Mesenchymal stem cell (in vitro differentiated cells and primary cell): ENCODE data around the gene COL4A4.
A peak's percentile ranks its signal among the peaks of the same experiment; 100 is the strongest.

Experiments used
- DNase-seq: peaks from one replicate; pipeline ENCODE4 v3.0.0-alpha.2; 2013
- H2AFZ ChIP-seq: one replicate; pipeline ENCODE4 v1.6.1; 2013; ENCODE audit warnings: low read depth, mild to moderate bottlenecking, control low read depth, inconsistent platforms, low read length, moderate library complexity
- H2AK5ac ChIP-seq: 2 replicates; pipeline ENCODE4 v1.6.1; 2013; ENCODE audit warnings: low read length, moderate library complexity, mild to moderate bottlenecking, inconsistent platforms; ENCODE audit not compliant: severe bottlenecking
- H2BK120ac ChIP-seq: one replicate; pipeline ENCODE4 v1.6.1; 2013; ENCODE audit warnings: low read depth, mild to moderate bottlenecking, inconsistent platforms, low read length, moderate library complexity
- H2BK12ac ChIP-seq, 2 experiments: one replicate each; pipeline ENCODE4 v1.6.1; 2013; ENCODE audit warnings: inconsistent platforms in 2 of 2, low read length in 2 of 2, mild to moderate bottlenecking in 2 of 2, moderate library complexity in 2 of 2, control low read depth in 1 of 2
- H2BK15ac ChIP-seq: one replicate; pipeline ENCODE4 v1.6.1; 2013; ENCODE audit warnings: mild to moderate bottlenecking, low read depth, inconsistent platforms; ENCODE audit not compliant: poor library complexity, severe bottlenecking
- H2BK5ac ChIP-seq: 2 replicates; pipeline ENCODE4 v1.6.1; 2013; ENCODE audit warnings: low read depth, mild to moderate bottlenecking, low read length, control low read depth, inconsistent platforms; ENCODE audit not compliant: poor library complexity, severe bottlenecking
- H3K14ac ChIP-seq, 2 experiments: one replicate each; pipeline ENCODE4 v1.6.1; 2013; ENCODE audit warnings: inconsistent platforms in 2 of 2, low read length in 2 of 2, control low read depth in 1 of 2, mild to moderate bottlenecking in 1 of 2, moderate library complexity in 1 of 2
- H3K18ac ChIP-seq, 2 experiments: one replicate each; pipeline ENCODE4 v1.6.1; 2013; ENCODE audit warnings: inconsistent platforms in 2 of 2, low read length in 2 of 2, control low read depth in 1 of 2, low read depth in 1 of 2, mild to moderate bottlenecking in 1 of 2
- H3K23ac ChIP-seq, 2 experiments: one replicate each; pipeline ENCODE4 v1.6.1; 2013; ENCODE audit warnings: inconsistent platforms in 2 of 2, low read length in 2 of 2, mild to moderate bottlenecking in 2 of 2, moderate library complexity in 2 of 2, control low read depth in 1 of 2
- H3K27ac ChIP-seq: 2 replicates; pipeline ENCODE4 v1.5.1; 2013; ENCODE audit warnings: mild to moderate bottlenecking, moderate library complexity, low read length, control low read depth, inconsistent platforms; ENCODE audit not compliant: poor library complexity, severe bottlenecking
- H3K27me3 ChIP-seq, 2 experiments: 2 replicates each; pipeline versions ENCODE4 v1.6.1 to v1.7.0; 2013; ENCODE audit warnings: low read length in 2 of 2, mild to moderate bottlenecking in 2 of 2, moderate library complexity in 2 of 2, control low read depth in 1 of 2, inconsistent platforms in 1 of 2; ENCODE audit not compliant: control insufficient read depth in 1 of 2, insufficient read depth in 1 of 2
- H3K36me3 ChIP-seq, 2 experiments: 2 replicates each; pipeline versions ENCODE4 v1.6.1 to v1.7.0; 2013; ENCODE audit warnings: low read length in 2 of 2, control low read depth in 1 of 2, inconsistent platforms in 1 of 2, low read depth in 1 of 2, mild to moderate bottlenecking in 1 of 2; ENCODE audit not compliant: insufficient read depth in 2 of 2, control insufficient read depth in 1 of 2
- H3K4ac ChIP-seq, 2 experiments: one replicate each; pipeline ENCODE4 v1.6.1; 2013; ENCODE audit warnings: inconsistent platforms in 2 of 2, low read length in 2 of 2, mild to moderate bottlenecking in 2 of 2, moderate library complexity in 2 of 2, control low read depth in 1 of 2, low read depth in 1 of 2
- H3K4me1 ChIP-seq: 2 replicates; pipeline ENCODE4 v1.6.1; 2013; ENCODE audit warnings: low read depth, low read length, control low read depth; ENCODE audit not compliant: control insufficient read depth, insufficient read depth
- H3K4me2 ChIP-seq: 2 replicates; pipeline ENCODE4 v1.6.1; 2013; ENCODE audit warnings: low read length, mild to moderate bottlenecking, inconsistent platforms; ENCODE audit not compliant: poor library complexity, severe bottlenecking
- H3K4me3 ChIP-seq, 2 experiments: 2 replicates each; pipeline versions ENCODE4 v1.5.1 to v1.7.0; 2013; ENCODE audit warnings: low read length in 2 of 2, mild to moderate bottlenecking in 2 of 2, control low read depth in 1 of 2, low read depth in 1 of 2; ENCODE audit not compliant: insufficient read depth in 1 of 2
- H3K79me1 ChIP-seq: replicated peaks from 2 replicates; pipeline ENCODE4 v1.6.1; 2013; ENCODE audit warnings: mild to moderate bottlenecking, control low read depth, low read length, inconsistent platforms; ENCODE audit not compliant: poor library complexity, severe bottlenecking
- H3K9ac ChIP-seq: 2 replicates; pipeline ENCODE4 v1.7.0; 2013; ENCODE audit warnings: mild to moderate bottlenecking, low read length, moderate library complexity
- H3K9me3 ChIP-seq: 2 replicates; pipeline ENCODE4 v1.7.0; 2013; ENCODE audit warnings: mild to moderate bottlenecking, low read length; ENCODE audit not compliant: control insufficient read depth
- H4K8ac ChIP-seq: one replicate; pipeline ENCODE4 v1.6.1; 2013; ENCODE audit warnings: inconsistent platforms, mild to moderate bottlenecking, low read length, moderate library complexity
- H4K91ac ChIP-seq: one replicate; pipeline ENCODE4 v1.6.1; 2013; ENCODE audit warnings: mild to moderate bottlenecking, low read length, inconsistent platforms
- WGBS: methylation state at CpG from one replicate; pipeline ENCODE4 v1.1.7; 2013; ENCODE audit warnings: mixed read lengths; 5-methylcytosine and 5-hydroxymethylcytosine counted together

The COL4A4 gene

DNA sequence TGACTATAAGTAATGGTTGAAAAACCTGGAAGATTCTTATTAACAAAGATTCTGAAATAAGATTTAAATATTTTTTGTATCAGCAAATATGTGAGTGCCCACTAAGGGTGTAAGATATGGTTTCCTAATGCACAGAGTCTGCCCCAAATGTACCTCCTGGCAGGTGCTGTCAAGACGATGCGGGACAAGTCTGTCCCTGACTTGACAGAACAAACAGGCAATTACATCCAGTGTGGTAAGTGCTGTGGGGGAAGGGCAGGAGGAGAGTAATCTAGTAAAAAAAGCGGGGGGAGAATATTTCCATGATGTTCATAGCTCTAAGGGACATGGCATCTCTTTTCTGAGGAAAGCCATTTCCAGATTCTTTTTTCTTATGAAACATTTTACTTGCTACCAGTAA lies 127.5 kb downstream of the COL4A4 start:
- Histone ChIP-seq H3K18ac (no peak overlapping the region), H3K14ac (no peak overlapping the region), H2BK15ac (no peak overlapping the region), H2BK120ac (no peak overlapping the region), H3K4me2 (no peak overlapping the region), H3K23ac (no peak overlapping the region), H3K4ac (no peak overlapping the region), H2BK5ac (no peak overlapping the region), H2AK5ac (no peak overlapping the region), H3K27ac (no peak overlapping the region), H3K4me1 (no peaks in the 10 kb centered on the region), H3K9me3 (no peaks in the 10 kb centered on the region), H3K36me3 (no peaks in the 10 kb centered on the region), H4K8ac (no peak overlapping the region), H3K4me3 (no peak overlapping the region), H3K79me1 (no peaks in the 10 kb centered on the region), H2AFZ (no peak overlapping the region), H3K27me3 (no peaks in the 10 kb centered on the region), H3K9ac (no peak overlapping the region), H2BK12ac (no peak overlapping the region), H4K91ac (no peak overlapping the region)
- 78% methylated on average over 2 of the region's 3 CpGs for WGBS
- no peak for DNase-seq

DNA sequence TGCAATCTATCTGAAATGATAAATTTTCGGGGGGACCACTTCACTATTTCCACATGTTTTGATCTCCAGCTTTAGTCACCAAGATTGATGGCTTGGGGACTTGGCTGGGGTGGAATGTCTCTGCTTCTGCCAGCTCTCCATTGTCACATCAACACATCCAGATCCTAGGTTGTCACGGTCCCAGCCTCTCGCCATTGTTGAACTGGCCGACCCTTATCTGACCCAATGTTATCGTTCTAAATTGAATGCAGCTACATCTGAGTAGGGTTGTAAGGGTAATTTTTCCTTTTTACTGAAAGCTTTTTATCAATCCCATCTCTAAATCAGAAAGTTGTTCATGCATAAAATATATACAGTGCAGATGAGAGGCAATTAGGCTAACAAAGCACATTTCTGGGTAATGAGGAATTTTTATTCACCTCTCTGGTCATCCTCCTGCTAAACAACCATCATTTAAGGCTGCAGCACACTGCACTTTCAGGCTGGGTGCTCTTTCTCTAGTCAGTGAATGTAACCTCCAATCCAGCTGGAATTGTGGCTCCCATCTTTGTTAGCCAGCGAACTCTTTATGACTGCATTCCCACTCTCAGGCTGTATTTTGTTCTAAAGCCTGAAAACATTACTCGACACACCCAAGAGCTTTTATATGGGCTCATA lies 128.2 kb downstream of the COL4A4 start:
- no peak for DNase-seq
- H2AK5ac ChIP-seq, result no peak overlapping the region
- H3K9me3 ChIP-seq, result no peaks in the 10 kb centered on the region

DNA sequence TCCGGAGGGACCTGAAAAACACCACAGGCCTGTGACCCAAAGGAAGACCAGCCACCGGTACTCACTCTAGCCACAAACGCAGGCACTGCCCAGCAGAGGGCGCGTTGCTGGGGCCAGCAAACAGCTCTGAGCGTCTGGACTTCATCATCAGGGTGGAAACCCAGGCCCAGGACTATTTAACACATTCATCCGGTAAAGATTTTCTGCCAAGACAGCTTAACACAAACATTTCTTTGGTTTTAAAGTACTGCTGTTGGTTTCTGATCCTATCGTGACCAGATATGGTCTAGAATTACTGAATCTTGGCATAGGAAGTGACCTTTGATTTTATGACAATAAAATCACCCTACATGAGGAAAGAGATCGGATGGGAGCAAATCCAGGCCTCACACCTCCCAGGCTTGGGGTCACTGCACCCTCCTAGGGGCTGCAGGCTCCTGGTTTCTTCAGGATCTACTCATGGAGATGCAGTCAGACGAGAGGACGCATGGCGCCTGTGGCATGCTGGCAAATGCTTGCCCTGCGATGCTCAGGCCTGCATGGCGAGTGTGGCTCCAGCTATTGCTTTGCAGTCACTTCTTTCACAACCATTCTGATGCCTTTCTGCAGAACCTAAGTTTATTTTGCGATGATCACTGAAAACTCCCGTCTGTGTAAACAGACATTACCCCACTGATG lies 130.4 kb downstream of the COL4A4 start:
- H3K4me1 ChIP-seq, result no peaks in the 10 kb centered on the region
- 40% methylated on average over 15 of the region's 16 CpGs for WGBS

More for the DNA sequence above, 128.2 kb downstream of the COL4A4 start:
- H3K4me2 ChIP-seq, result no peak overlapping the region
- no peak overlapping the region for H3K18ac ChIP-seq
- H4K91ac ChIP-seq, result no peak overlapping the region
- no peak overlapping the region for H2AFZ ChIP-seq
- no peak overlapping the region for H4K8ac ChIP-seq
- no peaks in the 10 kb centered on the region for H3K79me1 ChIP-seq
- H3K9ac ChIP-seq, result no peak overlapping the region
- 68% methylated on average over 6 of the region's 7 CpGs for WGBS
- no peaks in the 10 kb centered on the region for H3K27me3 ChIP-seq
- H2BK15ac ChIP-seq, result no peak overlapping the region
- H3K4me1 ChIP-seq, result no peaks in the 10 kb centered on the region
- no peak overlapping the region for H3K27ac ChIP-seq
- H3K23ac ChIP-seq, result no peak overlapping the region
- H2BK120ac ChIP-seq, result no peak overlapping the region
- H2BK12ac ChIP-seq, result no peak overlapping the region
- no peak overlapping the region for H3K14ac ChIP-seq
- H3K4ac ChIP-seq, result no peak overlapping the region
- H3K4me3 ChIP-seq, result no peak overlapping the region
- H2BK5ac ChIP-seq, result no peak overlapping the region
- no peaks in the 10 kb centered on the region for H3K36me3 ChIP-seq

DNA sequence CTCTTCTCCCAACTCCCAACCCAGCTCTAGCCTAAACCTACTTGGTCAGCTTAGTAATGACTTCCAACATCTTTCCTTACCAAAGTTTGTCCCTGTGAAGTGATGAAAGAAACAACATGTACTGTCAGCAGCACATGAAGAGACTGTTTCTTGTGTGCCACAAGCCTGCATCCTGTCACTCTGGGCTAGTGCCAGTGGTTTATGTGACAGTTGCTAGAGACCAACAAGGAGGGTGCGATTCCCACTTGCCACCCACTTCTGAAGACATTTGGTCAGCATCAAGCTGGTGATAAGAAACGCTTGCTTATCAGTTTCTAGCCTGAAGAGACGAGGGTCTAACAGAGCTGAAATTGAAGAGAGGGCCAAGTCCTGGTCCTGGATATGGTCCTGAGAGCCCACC lies 132.6 kb downstream of the COL4A4 start:
- Histone ChIP-seq H2BK5ac (no peak overlapping the region), H2AK5ac (no peak overlapping the region), H3K79me1 (no peaks in the 10 kb centered on the region)

More for the DNA sequence above, 130.4 kb downstream of the COL4A4 start:
- Histone ChIP-seq H3K9me3 (no peaks in the 10 kb centered on the region), H2BK15ac (no peak overlapping the region), H3K4ac (no peak overlapping the region), H4K8ac (no peak overlapping the region), H3K36me3 (no peaks in the 10 kb centered on the region), H3K14ac (no peak overlapping the region), H3K23ac (no peak overlapping the region), H3K9ac (no peak overlapping the region), H3K79me1 (no peaks in the 10 kb centered on the region), H3K4me2 (no peak overlapping the region), H3K27me3 (no peaks in the 10 kb centered on the region), H2AK5ac (no peak overlapping the region), H3K4me3 (no peak overlapping the region), H4K91ac (no peak overlapping the region), H2AFZ (no peak overlapping the region), H3K27ac (no peak overlapping the region), H2BK120ac (no peak overlapping the region), H2BK5ac (no peak overlapping the region), H3K18ac (peak overlapping the region in 1 of 2 experiments; percentile 22), H2BK12ac (peak overlapping the region in 1 of 2 experiments; percentile 21)
- DNase-seq, result peak; percentile 92

More for the DNA sequence above, 132.6 kb downstream of the COL4A4 start:
- H2BK120ac ChIP-seq, result no peak overlapping the region
- WGBS, result 77% methylated on average over 3 of the region's 3 CpGs
- no peak overlapping the region for H3K9ac ChIP-seq
- H3K18ac ChIP-seq, result peak overlapping the region in 1 of 2 experiments; percentile 41
- H3K14ac ChIP-seq, result no peak overlapping the region
- no peak overlapping the region for H3K4me3 ChIP-seq
- no peak overlapping the region for H3K4ac ChIP-seq
- no peak overlapping the region for H3K23ac ChIP-seq
- H3K9me3 ChIP-seq, result no peaks in the 10 kb centered on the region
- H2AFZ ChIP-seq, result no peak overlapping the region
- H4K91ac ChIP-seq, result no peak overlapping the region
- H3K27me3 ChIP-seq, result no peaks in the 10 kb centered on the region
- H2BK12ac ChIP-seq, result peak overlapping the region in 1 of 2 experiments; percentile 25
- no peaks in the 10 kb centered on the region for H3K4me1 ChIP-seq
- no peak overlapping the region for H3K27ac ChIP-seq
- no peak overlapping the region for H2BK15ac ChIP-seq
- no peaks in the 10 kb centered on the region for H3K36me3 ChIP-seq
- no peak for DNase-seq
- no peak overlapping the region for H3K4me2 ChIP-seq
- H4K8ac ChIP-seq, result no peak overlapping the region
